ENCODE measurements around the gene LSM14A.

DNA sequence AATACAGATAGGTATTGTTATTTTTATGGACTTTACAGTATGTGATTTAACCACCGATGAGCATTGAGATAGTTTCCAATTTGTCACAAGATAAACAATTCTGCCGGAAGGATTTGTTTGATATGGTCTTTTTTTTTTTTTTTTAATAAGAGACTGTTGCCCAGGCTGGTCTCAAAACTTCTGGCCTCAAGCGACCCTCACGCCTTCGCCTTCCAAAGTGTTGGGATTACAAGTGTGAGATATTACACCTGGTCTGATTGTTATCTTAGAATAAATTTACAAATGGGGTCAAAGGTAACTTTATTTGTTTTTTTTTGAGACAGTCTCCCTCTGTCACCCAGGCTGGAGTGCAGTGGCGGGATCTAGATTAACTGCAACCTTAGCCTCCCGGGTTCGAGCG, 83.2 kb downstream of the LSM14A start:
- TF ChIP-seq, protein P1, sequence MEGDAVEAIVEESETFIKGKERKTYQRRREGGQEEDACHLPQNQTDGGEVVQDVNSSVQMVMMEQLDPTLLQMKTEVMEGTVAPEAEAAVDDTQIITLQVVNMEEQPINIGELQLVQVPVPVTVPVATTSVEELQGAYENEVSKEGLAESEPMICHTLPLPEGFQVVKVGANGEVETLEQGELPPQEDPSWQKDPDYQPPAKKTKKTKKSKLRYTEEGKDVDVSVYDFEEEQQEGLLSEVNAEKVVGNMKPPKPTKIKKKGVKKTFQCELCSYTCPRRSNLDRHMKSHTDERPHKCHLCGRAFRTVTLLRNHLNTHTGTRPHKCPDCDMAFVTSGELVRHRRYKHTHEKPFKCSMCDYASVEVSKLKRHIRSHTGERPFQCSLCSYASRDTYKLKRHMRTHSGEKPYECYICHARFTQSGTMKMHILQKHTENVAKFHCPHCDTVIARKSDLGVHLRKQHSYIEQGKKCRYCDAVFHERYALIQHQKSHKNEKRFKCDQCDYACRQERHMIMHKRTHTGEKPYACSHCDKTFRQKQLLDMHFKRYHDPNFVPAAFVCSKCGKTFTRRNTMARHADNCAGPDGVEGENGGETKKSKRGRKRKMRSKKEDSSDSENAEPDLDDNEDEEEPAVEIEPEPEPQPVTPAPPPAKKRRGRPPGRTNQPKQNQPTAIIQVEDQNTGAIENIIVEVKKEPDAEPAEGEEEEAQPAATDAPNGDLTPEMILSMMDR (conservative IDR thresholded peaks at IDR 0.05; ENCODE audit: low read depth, low read length), result no peak
- no peak for TF ChIP-seq EZH2 (IDR thresholded peaks at IDR 0.05; ENCODE audit: low read length, unreplicated experiment)

All from PC-3 (cell line).